GM21723 (cell line): ENCODE measurements around the gene PEF1.

Source experiments
- ATAC-seq: cut with Tn5 transposase; IDR thresholded peaks from one replicate; pipeline ENCODE4 v1.9.1; 2021; ENCODE audit warnings: mild to moderate bottlenecking, moderate library complexity; ENCODE audit not compliant: unreplicated experiment

Gene PEF1

DNA sequence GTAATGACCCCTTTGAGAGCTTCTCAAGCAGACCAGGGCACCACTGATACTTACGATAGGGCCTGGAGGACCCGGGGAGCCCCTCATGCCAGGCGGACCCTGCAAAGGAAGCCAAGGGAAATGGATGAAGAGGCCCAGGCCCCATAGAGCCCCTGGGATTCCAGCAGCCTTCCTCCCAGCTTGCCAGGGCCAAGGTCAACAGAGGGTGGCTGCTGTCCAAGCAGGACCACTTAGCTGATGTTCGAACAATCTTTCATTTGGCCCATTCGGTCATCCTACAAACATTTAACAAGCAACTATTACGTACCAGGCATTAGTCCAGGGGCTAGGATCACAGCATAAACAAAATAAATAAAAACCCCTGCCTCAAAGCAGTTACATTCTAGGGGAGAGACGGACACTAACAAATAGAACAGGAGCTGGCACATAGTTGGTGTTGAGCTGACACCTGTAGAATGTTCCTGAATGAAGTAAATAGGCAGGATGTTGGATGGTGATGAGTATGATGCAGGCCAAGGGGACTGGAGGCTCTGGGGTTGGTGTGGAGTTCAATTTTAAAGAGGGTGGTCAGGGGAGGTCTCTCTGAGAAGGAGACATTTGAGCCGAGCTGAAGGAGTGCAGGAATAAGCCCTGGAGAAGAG is 27.0 kb upstream of the PEF1 start:
- ATAC-seq: no peak

GRCh38 chr1:31671147-31671546 is 26.5 kb upstream of the PEF1 start:
- no peak for ATAC-seq

GRCh38 chr1:31670593-31670964 is 25.9 kb upstream of the PEF1 start:
- ATAC-seq: no peak

DNA sequence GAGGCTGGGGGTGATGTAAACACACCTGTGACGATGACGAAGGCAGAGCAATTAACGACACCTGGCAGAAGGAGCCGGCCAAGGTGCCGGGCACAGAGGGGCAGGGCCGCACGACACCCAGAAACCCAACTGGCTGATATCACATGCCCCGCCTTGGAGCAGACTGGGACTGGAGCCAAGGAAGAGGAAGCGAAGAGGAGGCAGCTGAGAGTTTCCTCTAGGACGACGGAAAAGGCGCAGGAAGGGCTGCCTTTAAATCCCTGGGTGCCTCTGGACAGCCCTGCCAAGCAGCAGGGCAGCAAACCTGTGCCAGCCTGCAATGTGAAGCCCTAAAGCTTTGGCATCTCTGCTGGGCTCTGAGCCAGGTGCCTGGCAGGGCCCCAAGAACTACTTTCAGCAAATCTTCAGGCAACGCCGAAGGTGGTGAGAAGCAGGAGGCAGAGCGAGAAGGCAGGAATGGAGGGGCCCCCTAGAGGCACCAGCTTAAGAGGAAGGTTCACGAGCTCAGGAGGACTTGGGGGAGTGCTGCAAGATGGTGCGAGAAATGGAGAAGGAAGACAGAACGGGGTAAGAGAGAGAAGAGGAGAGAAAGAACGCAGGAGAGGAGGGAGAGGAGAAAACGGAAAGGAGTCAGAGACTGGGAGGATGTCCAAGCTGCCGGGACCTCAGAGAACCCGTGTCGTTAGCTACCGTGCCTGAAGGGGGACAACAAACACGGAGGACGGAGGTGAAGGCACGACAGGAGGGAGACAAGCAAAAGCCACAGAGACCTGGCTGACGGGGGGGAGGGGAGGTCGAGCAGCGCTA is 25.3 kb upstream of the PEF1 start:
- no peak for ATAC-seq

GRCh38 chr1:31669433-31669785 is 24.7 kb upstream of the PEF1 start:
- ATAC-seq: no peak

DNA sequence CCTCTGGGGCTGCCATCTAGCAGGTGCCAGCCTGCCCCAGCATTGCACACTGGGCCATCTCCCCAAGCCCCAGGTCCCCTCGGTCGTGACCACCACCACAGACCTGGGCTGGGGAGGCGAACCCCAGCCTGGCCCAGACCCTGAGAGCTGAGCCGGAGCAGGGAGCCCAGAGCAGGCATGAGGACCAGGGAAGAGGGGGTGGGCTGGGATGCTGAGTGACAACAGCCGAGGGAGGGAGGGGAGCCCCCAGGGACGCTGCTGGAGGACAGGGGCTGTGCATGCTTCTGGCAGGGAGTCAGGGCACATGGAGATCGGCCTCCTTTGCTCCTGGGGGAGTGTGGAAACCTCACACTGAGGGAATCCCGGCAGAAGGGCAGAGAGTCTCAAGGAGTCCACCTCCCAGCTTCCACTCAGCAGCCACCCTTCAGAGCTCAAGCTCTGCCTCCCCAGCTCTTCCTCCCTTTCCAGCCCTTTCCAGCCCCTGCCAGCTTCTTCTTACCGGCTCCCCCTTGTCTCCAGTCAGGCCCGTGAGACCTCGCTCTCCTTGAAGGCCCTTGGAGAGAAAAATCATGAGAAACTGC is 23.7 kb upstream of the PEF1 start:
- no peak for ATAC-seq

DNA sequence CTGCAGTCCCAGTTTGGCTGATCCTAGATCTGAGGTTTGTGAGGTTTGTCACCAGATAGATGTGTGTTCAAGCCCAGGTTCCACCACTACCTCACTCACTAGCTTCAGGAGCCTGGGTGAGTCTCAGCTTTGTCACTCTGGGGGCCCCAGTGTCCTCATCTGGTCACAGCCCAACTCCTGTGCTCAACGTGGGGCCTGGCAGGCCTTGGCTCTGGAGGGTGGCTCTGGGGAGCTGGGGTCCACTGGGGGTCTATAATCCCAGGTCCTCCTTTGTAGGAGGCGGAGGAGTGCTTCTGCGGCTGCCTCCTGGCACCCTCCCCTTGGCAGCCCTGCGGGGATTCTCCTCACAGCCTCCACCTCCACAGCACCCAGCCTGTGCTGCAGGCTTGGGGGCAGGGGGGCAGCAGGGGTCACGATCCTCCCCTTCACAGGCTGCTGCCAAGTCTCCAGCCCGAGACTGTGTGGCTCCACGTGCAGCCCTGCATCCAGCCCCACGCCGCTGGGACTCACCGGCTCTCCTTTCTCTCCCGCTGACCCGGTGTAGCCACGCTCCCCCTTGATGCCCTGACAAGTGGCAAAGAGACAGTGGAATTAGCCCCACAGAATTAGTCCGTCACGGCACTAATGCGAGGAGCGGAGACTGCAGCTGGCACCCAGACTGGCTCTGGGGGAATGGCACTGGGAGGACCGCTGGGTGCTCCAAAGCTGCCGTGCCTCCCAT is 22.5 kb upstream of the PEF1 start:
- ATAC-seq: no peak

GRCh38 chr1:31666263-31666963 is 21.7 kb upstream of the PEF1 start:
- ATAC-seq: no peak

DNA sequence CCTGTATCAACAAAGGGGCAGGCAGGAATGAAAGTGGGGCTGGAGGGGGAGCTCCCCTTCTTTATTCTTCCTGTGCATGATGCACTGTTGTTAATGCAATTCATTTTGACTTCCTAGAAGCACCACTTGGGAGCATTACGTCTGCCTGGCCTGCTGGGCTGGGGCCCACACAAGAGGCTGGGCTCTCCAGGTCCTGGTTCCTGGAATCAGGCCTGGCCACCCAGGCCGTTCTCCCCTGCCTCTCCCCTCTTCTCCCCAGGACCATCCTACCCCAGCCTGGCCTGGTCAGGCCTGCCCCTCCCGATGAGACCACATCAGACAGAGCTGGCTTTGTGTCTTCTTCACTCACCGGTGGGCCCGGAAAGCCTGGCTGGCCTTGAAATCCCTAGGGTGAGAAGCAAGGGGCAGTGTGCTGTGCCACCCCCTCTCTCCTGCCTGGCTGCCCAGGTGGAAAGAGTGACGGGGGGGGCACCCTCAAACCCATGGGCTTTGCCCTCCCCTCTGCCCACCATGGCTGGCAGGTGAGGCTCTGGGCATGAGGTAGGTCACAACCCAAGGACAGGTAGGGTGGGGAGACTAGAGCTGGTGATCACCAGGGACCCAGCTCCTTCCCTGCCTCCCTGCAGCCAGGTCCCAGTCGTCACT is 20.7 kb upstream of the PEF1 start:
- no peak for ATAC-seq

- ATAC-seq: no peak
Measured at GRCh38 chr1:31664528-31664927, 19.9 kb upstream of the PEF1 start.

DNA sequence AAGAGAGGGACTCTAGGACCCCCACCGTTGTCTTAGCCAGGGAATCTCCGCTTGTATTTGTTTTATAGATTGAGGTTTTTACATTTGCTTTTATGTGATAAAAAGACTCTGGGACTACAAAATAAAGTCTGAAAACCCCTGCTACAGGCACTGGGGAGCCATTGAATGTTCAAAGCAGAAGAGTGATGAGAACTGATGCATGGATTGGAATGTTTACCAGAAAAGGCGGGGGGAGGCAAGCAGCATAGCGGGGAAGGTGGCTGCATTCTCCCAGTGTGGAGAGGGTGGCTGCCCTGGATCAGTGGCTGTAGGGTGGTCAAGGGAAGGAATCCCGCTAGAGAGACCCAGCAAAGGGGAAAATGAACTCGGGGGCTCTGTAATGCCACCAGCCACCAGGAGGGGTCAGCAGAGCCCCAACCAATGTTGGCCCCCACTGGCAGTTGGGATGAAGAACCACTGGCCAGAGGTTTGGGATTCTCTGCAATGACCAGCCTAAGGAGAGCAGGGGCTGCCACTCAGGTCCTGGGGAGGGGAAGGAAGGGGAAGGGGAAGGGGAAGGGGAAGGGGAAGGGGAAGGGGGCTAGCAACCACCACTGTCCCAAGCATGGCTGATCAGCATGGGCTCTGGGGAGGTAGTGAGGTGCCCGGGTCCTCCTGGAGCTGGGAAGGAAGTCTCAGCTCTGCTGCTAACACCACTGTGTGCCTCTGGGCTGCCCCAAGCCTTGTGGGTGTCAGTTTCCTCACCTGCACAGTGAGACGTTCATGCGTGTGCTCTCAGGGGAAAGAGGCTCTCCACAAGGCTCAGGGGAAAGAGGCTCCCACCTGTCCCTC is 19.2 kb upstream of the PEF1 start:
- no peak for ATAC-seq

GRCh38 chr1:31662463-31662862 is 17.8 kb upstream of the PEF1 start:
- ATAC-seq: no peak

- no peak for ATAC-seq
Measured at GRCh38 chr1:31661856-31662255, 17.2 kb upstream of the PEF1 start.

DNA sequence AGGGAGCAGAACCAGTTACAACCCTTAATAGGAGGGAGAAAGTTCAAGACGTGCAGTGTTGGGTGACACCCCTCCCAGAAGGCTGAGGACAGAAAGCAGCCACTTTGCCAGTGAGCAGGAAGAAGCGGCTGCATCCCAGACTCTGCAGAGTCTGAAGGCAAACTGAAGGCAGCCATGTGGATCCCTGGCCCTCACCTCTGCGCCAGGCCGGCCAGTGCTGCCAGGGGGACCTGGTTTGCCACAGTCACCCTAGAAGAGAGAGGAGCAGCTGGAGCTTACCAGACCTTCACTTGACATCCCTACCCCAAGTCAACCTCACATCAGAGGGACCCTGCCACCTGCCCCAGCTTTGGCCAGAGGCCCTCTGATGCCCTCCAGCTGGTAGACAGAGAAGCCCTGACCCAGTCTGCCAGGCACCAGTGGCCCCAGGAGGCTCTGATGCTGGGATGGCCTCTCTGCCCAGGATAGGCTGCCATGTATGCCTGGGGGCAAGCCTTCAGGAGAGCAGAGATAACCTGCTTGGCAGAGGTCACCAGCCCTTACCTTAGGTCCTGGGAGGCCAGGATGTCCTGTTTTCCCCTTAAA is 16.3 kb upstream of the PEF1 start:
- ATAC-seq: no peak

DNA sequence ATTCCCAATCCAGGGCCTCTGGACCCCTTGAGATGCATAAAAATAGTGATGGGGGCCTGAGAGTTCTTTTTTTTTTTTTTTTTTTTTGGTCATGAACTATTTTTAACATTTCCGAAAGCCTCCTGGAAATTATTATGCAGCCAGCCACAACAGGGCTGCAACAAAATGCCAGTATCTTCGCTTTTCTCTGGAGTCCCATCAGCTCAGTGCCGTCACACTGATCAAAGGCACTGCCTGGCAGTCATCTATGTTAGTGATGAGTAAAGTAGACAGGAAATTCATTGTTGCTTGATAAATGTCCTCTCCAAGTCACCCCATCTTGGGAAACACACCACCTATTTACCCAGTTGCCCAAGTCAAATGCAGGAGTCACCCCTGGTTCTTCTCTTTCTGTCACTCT is 15.2 kb upstream of the PEF1 start:
- no peak for ATAC-seq

- no peak for ATAC-seq
Measured at GRCh38 chr1:31658721-31659120, 14.0 kb upstream of the PEF1 start.

- no peak for ATAC-seq
Measured at GRCh38 chr1:31657972-31658510, 13.4 kb upstream of the PEF1 start.

GRCh38 chr1:31657020-31657804 is 12.5 kb upstream of the PEF1 start:
- no peak for ATAC-seq
